RPMI7951 (cell line): Measurements from ENCODE around the gene SLC6A12. TPM values are rescaled to one million over a fixed set of nuclear protein-coding genes. Genes with fewer than 3 reads are reported as not detected.

Source experiments
- DNase-seq: peaks from one replicate; pipeline ENCODE4 v3.0.0-alpha.2; 2012; ENCODE audit warnings: low read depth
- total RNA-seq: library from RNA; depleted of rRNA; stranded (reverse); fragments of >200 nt; shearing (Covaris generic); gene quantifications from 2 replicates; pipeline ENCODE4 v1.2.3, GENCODE V29; 2014

SLC6A12 gene
- total RNA-seq, 1 experiment from 2014 or later: not detected

DNA sequence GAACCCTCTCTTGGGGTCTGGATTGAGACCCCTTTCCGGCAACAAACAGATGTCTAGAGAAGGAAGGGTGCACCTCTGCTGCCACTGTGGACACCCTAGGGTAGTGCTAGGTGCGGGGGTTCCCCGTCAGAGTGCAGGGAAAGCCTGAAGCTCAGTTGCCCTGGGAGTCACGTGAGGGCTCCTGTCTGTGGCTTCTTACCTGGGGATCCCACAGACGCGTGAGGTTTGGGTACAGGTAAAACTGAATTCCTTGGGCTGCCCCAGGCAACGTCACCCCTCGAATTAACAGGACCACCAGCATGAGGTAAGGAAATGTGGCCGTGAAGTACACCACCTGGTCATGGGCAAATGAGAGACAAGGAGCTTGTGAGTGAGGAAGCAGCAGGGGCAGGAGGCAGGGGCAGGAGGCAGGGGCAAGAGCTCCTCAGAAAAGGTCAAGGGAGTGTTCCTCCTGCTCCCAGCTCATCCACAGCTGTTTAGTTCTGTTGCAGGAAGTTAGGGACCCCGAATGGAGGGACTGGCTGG lies 21.0 kb upstream of the SLC6A12 start:
- DNase-seq: no peak

DNA sequence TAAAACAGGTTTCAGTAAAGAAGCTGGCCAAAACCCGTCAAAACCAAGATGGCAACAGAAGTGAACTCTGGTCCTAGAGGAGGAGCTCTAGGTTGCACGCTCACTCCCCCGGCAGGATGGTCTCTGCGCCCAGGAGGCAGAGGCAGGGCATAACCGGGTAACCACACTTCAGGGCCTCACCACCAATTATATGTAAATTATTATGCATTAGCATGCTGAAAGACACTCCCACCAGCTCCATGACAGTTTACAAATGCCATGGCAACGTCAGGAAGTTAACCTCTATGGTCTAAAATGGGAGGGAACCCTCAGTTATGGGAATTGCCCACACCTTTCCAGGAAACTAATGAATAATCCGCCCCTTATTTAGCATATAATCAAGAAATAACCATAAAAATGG lies 20.1 kb upstream of the SLC6A12 start:
- no peak for DNase-seq

DNA sequence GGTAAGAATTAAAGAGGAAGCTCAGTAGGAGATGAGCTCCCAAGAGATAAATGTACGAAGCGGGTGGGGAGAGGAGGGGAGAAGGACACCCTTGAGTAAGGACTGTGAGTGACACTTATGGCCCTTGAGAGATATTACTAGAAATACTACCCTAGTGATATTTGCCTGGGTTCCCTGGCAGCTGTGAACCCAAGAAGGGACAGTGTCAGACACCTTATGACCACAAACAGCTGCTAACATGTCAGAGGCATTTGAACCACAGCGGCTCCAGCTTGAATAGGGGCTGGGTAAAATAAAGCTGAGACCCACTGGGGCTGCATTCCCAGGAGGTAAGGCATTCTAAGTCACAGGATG lies 19.6 kb upstream of the SLC6A12 start:
- DNase-seq: no peak

DNA sequence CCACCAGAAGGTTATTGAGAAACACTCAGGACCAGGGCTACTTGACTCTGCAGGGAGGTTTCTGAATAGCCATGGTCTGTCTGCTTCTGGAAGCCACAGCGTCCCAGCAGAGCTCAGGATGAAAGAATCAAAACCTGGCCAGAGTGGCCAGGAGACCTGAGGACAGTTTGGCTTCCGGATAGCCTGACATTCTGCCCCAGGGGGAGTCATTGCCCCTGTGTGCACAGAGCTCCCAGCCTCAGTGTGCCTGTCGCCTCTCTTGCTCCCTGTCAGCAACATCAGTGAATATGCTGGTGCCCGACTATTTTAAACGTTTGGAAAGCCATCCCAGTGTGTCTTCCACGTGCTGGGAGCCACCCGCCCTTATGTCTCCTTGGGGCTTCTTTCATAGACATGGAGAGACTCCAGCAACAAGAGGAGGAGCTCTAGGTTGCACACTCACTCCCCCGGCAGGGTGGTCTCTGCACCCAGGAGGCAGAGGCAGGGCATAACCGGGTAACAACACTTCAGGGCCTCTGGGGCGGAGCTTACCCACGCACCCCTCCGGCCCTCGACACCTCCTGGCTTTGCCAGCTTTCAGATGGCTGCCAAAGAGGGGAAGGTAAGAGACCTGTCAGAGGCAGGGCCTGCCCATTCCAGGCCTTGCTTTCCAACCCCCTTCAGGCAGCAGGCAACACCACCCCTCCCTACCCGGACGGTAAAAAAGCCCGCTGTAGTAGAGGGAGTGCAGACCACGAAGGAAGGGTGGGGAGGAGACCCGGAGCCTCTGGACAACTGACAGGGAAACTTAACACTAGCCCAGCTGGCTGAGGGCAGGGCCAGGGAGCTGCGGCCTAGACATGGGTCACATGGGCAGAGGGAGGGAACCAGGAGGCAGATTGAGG lies 19.0 kb upstream of the SLC6A12 start:
- no peak for DNase-seq

DNA sequence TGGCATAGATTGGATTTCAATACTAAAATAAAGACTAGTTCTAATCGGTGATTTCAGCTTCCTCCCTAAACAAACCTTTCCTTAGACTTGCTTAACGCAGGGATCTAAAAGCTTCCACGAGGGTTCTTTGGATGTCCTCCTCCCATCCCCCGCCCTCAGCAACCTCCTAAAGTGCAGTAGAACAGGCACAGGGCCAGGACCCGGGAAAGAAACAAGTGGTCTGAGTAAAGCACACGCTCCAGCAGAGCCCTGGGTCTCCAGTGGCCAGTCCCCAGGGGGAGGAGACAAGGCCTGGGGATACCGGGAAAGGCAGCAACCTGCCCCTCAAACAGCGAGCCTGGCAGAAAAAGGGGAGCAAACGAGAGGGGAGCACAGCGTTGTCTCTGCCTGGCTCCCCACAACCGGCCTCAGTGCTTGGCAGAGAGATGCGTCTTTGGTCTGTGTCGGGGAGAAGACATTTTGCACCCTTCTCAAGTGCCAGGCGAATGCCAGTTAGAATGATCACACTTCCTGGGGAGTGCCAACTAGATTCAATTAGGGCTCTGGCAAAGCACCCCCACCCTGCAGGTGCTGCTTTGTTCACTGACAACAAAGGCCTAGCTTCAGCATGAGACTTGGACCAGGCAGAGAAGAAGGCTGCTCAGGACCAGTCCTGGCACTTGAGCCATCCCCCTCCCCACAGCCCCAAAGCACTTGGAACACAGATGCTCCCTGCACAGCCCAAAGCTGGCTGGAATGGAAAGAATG lies 17.1 kb upstream of the SLC6A12 start:
- DNase-seq: no peak

DNA sequence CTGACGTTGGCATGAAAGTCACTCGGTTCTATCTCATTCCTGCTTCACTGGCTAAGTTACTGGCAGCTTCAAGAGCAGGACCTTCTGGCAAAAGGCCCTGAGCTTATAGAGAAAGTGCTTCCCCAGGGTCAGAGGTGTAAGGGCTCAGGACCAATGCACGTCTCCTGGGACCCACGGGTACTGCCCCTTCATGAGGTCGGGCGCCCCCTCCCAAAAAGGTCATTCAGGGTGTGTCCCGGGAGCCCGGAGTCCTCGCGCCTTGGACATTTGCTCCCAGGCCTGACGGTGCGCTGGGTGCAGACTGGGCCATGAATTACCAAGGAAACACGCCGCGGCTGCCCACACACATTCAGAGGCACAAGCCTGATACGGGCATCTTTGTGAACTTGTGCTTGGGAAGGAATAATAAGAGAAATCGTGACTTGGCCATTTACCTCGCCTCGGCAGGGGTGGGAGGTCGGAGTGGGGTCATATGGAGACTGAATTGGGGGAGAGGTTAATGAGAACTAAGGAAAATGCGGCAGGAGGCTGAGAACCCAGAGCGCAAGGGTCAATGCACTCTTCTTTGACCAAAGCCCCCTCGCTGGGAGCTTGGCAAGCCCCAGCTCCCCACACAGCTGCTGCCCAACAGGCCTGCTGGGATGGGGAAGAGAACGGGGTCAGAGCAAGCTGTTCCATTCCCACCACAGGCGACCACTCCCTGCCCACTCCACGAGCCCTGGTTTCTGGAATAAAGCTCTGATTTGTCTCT lies 15.7 kb upstream of the SLC6A12 start:
- DNase-seq: no peak

DNA sequence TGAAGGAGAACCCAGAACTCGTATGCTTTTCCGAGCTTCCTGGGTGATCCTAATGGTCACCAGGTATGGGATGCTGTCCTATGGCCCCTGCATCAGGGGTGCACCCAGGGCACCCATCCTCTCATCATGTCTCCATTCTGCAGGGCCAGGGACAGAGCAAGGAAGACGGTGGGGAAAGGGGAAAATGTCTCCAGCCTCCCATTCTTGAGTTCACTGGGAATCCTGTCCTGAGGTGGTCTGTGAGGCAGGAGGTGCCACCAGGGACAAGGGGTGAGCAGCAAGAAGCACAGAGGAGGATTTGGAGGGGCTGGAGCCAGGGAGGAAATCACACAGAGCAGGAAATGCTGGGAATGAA lies 14.9 kb upstream of the SLC6A12 start:
- no peak for DNase-seq

DNA sequence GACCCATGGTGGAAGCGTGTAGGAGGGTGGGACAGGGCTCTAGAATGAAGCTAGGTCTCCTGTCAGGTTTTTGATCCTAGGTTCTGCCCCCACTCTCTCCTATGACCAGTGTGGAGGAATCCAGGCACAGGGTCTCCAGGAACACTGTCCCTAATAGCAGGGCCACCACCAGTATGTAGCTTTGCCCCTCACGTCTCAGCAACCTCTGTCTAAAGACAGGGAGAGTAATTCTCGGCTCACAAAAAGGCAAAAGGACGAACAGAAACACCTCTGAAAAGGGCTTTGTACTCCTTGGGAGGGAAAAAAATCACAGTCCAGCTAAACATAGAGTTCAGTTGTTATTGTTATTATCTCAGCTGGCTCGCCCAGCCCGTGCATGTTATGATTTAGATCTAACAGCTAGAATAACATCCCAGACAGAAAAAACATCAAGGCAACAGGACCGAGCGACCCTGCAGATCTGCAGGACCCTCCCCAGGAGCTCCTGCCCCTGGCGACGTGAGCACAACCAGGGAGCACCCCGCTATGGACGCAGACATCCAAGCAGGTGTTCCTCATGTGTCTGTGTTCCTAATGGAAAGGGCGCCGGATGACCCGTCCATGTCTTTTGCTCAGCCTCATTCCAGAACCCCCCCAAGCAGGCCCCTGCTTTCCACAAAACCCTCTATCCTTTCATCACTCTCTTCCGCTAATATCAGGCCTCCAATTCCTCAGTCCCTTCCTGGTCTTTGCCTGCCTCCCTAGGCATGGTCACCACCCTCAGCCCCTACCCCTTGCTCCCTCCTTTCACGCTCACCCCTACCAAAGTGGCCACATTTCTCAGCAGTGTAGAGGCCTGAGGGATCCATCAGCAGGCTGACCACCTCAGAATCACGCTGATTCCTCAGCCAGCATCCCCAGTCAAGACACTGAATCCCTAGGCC lies 14.2 kb upstream of the SLC6A12 start:
- no peak for DNase-seq

DNA sequence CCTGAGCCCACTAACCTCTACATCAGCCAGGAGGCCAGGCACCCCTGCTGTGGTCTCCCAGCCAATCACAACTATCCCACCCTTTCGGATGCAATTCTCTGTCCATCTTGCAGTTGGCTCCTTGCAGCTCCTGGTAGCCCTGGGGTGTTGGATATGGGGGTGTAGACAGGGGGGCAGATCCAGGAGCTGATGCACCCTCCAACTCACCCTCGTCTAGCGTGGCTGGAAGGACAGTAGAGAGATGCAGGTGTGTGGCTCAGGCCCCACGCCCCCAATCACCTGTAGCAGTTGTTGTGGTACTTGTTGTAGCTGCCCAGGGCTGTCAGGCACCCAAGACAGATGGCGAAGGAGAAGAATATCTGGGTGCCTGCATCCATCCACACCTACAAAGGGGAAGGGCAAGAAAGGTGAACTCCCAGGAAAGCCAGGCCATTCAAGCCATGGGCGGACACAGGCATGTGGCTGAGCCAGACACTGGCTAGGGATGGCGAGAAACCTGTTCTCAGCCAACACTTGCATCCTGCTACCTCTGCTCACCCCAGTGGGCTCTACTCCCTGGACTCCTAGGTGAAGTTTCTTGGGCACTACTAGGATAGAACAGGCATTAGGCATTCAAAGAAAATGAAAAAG lies 13.4 kb upstream of the SLC6A12 start:
- DNase-seq: no peak

DNA sequence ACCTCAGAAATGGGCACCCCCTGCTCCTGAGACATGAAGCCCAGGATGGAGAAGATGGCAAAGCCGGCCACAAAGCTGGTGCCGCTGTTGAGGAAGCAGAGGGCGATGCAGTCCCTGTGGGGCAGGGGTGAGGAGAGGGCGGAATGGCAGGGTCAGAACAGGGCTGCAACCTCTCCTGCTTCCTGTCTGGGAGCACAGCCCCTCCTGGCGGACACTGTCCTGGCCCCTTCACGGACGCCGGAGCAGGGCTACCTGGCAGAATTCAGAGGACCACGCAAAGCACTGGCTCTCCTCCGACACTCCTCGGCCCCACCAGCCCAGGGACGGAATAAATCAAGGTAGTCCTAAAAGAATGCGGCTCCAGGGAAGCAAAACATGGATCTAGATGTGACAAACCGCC lies 12.4 kb upstream of the SLC6A12 start:
- DNase-seq: no peak

DNA sequence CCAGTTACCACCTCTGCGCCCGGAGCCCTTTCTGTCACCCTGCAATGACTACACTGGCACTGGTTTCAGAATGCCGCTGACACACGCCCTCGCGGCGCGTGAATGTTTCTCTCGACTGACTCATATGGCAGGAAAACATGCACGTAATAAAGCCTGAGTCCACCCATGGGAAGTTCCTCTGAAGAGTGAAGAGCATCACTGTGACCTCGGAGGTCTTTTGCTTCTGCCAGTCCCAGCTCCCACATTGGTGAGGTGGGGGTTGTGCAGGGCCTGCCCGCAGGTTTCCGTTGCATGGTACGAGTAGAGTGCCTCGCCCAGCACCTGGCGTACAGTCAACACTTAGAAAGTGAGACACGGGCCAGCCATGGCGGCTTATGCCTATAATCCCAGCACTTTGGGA lies 11.1 kb upstream of the SLC6A12 start:
- peak; percentile 1 for DNase-seq

DNA sequence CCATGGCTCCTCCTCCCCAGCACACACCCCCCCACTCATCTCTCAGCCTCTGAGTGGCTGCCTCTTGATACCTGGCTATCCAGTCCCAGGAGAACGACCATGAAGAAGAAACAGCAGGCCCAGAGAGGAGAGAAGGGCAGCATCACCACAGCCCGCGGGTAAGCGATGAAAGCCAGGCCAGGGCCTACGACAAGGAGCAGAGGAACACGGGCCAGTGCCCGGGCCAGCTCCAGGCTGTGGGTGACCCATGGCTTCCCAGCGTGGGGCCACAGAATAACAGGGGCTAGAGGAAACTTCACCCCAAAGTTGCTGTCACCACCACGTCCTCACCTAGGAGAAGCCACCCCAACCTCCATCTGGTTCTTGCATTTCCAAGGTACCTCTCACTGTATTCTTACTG lies 10.4 kb upstream of the SLC6A12 start:
- DNase-seq: no peak

DNA sequence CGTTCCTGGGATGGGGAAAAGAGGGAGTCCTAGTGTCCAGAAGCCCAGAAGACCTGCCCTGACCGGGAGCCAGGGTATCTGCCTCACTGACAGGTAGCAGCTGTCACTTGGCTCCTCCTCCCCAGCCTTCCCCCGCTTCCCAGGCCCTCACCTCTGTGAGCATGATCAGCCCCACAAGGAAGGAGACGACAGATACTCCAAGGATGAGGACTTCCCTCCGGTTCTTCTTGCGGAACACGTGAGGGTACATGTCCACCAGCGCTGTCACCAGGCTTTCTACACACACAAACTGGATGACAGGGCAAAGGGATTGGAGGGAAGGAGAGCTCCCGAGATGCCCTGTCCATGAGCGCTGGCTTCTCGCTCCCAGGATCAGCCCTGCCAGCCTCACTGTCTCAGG lies 9.9 kb upstream of the SLC6A12 start:
- no peak for DNase-seq

DNA sequence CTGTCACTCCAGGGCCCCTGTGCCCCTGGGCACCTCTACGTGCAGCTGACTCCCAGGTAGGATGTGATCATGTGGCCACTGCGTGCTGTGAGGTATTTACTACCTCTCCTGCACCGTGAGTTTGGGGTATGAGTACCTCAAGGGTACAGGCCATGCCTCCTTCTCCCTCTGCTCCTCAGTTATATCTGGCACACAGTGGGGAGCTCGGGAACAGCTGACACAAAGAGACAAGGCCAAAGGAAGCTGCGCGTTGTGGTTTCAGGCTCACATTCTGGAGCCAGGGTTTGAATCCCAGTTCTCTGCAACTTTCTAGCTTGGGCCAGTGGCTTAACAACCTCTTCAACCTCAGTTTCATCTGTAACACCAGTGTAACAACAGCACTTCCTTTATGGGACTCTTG lies 7.8 kb upstream of the SLC6A12 start:
- no peak for DNase-seq

DNA sequence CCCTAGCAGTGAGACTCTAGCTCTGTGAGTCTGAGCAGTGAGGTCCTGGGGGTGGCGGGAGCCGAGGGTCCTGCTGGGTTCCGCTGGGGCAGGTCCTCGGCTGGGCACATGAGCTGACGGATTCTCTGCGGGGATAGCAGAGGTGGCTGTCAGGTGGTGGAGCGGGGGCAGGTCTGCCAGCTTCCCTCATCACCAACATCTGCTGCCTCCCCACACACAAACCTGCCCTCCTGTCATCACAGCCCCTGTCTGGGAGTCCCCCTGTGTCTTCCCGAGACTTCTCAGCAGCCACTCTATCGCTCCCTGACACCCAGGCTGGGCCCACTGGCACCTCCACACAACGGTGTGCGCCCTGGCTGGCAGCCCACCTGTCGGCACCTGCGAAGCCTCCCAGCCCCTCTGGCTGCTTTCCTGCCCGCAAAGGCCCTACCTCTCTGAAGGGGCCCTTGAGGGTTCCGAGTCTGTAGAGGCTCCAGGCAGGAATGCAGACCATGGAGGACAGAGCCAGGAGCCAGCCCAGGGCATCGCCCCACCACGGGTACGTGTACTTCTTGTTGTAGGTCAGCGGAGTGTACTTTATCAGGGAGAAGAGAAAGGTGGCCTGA lies 7.1 kb upstream of the SLC6A12 start:
- DNase-seq: no peak

DNA sequence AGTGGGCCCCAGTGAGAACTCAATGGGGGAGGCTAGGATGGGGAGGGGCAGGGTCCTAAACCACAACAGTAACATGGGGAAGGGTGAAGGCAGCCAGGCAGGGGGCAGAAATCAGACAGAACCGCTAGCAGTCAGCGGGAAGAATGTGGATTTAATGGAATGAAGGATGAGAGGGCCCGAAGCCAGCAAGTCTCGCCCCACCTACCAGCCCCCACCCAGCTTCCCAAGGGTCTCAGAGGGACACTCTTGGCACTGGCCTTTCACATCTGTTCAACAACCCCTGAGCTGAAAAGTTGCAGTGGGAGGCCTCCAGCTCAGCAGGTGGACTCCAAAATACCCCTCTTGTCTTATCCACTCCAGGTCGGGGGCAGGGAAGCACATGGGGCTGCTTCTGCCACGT lies 6.5 kb upstream of the SLC6A12 start:
- no peak for DNase-seq

DNA sequence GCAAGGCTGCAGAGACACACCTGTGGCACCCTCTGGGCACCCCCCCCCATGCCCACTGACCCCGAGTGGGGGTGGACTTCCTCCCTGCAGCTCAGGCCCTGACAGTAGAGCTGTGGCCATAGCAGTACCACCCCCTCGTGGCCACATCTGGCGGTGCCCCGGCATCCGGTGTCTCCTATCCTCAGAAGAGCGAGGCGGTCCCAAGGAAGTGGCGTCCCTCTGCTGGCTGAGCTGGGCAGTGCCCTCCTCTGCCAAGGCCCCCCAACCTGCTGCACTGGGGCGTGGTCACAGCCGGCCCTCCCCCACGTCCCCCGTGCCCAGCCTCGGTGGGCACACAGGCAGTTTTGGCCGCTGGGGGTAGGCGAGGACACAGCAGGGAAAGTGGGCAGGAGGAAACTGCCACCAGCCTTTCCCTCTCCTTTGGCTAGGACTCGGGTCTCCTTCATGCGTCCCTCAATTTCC lies 6.0 kb upstream of the SLC6A12 start:
- DNase-seq: peak; percentile 41

DNA sequence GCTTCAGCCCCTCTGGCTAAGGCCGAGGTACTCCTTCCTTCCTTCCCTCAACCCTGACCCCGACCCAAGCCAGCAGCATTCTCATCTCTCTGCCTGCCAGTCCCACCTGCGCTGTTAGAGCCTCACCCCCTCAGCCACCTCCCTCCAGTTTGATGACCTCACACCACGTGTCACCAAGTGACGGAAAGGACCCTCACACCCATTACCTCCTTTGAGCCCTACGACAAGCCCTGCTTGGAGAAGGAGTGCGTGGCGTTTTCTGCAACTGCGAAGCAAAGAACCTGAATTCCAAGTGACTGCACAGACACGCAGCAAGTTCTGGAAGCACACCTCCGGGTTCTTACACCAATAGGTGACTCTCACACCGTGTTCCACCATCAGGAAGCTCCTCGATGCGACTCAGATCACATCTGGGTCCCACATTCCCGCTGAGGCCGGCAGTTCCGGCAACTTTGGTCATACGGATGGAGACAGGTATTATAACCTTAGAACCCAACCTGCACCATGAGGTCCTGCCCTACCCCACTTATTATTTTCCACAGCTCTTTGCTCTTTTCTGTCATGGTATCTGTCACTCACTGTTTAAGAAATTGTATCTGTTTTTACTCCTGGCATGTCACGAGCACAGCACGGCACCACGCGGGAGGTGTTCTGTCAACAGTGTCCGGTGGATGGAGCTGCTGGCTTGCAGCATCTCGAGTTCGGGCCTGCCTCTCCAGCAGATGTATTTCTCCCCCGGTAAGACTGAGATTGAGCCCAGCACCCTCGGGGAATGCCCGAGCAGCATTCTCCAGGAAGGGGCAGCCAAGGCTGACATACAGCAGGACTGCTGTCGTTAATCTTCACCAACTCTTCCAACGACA lies 5.0 kb upstream of the SLC6A12 start:
- no peak for DNase-seq

DNA sequence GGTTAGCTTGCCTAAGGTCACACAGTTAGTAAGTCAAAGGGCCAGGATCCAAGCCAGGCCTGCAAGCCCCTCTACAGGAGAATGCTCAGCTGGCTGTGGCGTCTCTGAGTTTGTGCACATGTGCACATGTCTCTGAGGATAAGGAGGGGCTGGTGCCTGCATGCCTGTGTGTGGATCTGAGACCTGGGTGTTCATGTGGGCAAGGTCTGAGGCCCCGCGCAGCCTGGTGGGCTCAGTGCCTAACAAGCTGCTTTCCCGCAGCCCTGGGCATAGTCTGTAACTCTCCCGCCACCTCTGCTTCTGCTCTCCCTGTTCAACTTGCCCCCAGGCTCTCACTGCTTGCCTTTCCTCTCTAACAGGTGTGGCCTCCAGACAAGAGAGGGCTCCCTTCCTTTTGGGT lies 4.3 kb upstream of the SLC6A12 start:
- no peak for DNase-seq
